HG03378 (cell line): ENCODE data around the gene CELF5.
"Not testable (repeated sequence)": the region's sequence is repeated elsewhere in the genome, so short reads cannot be mapped to it uniquely, and the experiment has no call there.

Experiments
- ATAC-seq: cut with Tn5 transposase; IDR thresholded peaks from one replicate; pipeline ENCODE4 v1.9.1; 2021; ENCODE audit warnings: mild to moderate bottlenecking, moderate library complexity; ENCODE audit not compliant: unreplicated experiment

CELF5 gene

DNA sequence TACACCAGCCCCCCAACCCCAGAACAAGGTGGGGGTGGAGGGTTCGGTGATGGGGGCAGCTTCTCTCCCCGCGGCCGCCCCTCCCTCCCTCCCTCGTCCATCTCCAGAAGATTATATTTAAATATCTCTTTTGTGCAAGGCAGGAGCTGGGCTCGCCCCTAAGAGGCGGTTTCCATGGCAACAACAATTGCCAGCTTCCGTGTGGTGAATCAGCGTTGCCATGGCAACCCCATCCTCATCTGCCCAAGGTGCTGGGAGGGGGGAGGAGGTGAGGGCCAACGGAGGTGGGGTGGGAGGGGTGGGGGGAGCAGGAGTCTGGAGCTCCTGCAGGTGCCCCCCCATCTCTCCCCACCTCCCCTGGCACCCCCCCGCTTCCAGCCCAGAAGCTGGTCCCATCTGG lies 46.4 kb downstream of the CELF5 start:
- ATAC-seq: no peak

DNA sequence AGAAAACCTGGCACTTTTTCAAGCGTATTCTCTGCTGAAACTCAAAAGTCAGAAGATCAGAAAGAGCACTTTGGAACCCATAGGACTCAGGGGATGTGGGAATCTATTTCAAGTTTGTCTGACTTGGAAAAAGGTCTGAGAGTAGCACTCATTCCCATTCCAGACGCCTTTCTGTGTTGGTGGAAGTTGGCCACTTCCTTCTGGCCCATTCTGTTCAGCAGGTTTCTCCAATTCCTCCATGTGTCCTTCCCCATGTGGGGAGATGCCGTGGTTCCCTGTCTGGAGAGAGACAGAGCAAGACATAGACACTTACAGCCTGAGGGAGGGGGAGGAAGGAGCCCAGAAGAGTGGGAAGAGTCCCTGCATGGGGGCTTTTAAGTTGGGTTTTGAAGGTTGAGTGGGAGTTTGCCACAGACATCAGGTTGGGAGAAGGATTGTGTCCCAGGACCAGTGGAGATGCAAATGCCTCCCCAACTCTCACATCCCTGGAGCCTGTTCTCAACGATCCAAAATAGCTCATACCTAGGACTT lies 48.0 kb downstream of the CELF5 start:
- ATAC-seq: no peak

DNA sequence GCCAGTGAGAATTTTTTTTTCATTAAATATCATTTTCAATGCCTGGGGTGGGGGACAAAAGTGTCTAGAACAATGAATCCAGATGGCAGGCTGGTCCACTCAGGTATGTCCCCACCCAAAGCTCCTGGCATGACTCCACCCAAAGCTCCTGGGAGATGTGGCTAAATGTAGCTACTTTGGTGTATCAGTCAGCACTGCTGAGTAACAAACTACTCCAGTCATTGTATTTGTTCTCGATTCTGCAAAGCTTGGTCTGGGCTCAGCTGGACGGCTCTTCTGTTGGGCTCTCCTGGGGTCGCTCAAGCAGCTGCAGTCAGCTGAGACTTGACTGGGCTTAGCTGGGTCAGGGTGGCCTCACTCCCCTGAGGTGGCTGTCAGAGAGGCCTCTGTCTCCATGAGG lies 48.5 kb downstream of the CELF5 start:
- ATAC-seq: no peak

DNA sequence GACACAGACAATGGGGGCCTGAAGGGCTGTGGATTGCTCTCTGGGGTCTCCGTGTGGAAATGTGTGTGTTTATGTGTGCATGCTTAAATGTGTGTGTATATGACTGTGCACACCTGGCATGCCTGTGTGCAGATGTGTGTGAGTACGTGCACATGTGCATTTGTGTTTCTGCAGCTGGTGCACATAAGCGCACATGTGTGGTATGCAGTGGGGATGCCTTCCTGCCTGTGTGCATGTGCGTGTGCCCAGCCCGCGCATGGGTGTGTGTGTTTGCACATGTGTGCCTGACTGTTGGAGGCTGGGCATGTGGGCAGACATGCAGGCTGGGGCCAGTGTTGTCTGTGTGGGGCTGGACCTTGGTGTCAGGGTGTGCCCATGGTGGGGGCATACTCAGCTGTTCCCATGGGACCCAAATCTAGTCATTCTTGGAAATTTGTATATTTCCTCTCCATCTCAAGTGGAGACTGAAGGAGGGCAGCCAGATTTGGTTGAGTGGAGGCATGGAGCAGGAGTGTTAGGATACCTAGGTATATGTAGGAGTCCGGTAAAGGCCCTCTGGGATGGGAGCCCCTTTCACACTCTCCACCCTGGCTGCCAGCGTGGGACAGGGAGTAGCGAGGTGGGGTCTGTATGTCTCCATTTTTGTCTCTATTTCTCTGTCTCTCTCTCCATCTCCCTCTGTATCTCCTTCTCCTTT lies 49.9 kb downstream of the CELF5 start:
- no peak for ATAC-seq

DNA sequence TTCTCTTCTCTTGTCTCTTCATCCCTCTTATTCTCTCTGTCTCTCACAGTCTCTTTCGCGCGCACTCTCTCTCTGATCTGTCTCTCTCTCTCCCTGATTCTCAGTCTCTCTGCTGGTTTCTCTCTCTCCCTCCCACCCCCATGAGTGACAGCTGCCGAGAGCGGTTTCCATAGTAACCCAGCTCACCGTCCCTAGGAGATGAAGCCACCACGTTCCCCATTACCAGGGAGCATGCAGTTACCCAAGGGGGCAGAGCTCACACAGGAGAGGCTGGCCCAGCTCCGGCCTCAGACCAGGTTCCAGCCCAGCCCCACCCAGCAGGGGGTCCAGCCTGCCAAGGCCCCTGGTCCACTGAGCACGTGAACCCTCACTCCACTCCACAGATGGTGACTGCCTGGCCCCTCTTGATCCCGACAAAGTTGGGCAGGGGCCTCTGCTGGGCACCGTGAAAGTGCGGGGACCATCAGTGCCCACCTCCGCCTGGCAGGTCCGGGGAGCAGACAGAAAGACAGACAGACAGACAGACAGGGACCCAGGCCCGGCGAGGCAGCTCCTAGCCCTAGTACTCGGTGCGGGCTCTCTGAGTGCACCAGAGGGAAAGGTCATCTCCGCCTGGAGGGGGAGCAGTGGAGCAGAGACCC lies 50.6 kb downstream of the CELF5 start:
- ATAC-seq: no peak

DNA sequence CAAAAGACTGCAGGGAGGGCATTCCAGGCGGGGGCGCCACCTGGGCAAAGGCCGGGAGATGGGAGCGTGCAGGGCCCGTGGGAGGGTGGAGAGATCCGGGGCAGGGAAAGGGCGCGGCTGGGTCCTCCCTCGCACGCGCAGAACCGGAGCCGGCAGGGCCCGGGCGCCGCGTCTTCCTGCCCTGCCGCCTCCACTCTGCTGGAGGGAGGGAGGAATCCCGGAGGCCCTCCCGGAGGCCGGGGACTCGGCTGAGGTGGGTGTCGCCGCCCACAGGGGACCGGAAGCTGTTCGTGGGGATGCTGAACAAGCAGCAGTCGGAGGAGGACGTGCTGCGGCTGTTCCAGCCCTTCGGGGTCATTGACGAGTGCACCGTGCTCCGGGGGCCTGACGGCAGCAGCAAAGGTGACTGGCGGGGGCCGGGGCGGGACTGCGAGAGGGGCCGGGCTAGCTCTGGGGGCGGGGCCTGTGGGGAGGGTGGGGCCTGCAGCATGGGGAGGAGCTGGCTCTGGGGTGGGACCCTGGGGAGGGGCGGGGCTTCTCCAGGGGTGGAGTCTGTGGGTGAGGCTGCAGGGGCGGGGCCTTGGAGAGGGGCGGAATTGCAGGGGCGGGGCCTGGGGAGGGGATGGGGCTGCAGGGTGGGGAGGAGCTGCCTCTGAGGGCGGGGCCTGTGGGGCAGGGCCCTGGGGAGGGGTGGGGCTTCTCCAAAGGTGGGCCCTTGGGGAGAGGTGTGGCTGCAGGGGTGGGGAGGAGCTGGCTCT lies 51.3 kb downstream of the CELF5 start:
- no peak for ATAC-seq

DNA sequence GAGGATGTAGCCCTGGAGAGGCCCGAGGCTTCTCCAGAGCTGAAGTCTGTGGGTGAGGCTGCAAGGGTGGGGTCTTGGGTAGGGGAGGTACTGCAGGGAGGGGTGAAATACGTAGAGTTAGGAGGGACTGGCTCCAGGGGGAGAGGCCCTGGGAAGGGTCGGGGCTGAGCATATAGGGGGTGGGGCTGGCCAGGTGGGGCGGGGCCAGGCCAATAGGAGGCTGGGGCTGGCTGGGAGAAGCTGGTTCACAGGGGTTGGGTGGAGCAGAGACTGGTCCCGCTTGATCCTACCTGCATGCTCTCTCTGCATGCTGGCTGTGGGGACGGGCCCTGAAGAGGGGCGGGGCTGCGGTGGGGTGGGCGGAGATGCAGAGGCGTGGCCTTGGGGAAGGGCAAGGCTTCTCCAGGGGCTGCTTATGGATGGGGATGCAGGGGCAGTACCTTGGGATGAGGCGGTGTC lies 51.9 kb downstream of the CELF5 start:
- no peak for ATAC-seq

DNA sequence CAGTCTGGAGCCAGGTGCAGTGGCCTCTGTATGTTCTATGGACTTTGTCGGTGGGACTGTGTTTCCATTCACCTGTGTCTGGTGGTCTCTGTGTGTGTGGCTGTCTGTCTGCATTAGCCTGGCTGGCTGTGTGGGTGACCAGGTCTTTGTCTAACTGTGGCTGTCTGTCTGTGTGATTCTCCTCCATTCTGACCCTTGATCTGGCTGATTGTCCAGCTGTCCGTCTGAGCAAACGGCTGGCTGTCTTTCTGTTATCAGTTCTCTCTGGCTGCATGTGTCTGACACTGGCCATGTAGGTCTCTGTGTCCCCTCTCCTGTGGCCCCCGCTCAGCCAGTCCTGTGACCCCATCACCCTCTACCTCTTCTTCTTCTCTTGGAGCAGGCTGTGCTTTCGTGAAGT lies 53.2 kb downstream of the CELF5 start:
- ATAC-seq: no peak

DNA sequence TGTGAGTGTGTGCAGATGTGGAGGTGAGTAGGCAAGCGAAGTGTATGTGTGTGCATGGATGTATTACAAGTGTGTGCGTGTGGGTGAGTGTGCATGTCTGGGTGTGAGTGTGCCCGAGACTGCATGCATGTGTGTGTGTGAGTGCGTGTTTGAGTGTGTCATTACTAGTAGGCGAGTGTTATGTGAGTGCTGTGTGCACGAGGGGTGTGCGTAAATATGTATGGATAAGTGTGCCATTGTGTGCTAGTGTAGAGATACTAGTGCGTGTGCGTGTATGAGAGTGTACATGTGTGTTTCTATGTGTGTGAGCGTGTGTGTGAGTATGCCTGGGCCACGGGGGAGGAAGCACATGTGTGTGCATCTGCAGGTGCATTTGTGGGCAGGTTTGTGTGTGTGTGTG lies 53.8 kb downstream of the CELF5 start:
- ATAC-seq: no peak

DNA sequence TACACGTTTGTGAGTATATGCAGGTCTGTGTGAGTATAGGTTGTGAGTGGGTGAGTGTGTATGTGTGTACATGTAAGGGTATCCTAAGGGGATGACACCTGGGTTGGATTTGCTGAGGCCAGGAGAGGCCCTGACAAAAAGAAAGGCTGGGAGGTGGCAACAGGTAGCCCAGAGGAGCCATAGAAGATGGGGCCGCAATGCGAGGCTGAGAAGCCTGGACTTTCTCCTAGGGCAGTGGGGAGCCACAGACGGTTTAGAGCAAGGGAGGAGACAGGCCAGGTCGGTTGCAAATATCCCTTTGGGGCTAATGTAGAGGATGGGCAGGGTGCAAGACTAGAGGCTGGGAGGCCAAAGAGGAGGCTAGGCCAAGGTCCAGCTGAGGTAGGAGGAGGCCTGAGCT lies 54.3 kb downstream of the CELF5 start:
- no peak for ATAC-seq

DNA sequence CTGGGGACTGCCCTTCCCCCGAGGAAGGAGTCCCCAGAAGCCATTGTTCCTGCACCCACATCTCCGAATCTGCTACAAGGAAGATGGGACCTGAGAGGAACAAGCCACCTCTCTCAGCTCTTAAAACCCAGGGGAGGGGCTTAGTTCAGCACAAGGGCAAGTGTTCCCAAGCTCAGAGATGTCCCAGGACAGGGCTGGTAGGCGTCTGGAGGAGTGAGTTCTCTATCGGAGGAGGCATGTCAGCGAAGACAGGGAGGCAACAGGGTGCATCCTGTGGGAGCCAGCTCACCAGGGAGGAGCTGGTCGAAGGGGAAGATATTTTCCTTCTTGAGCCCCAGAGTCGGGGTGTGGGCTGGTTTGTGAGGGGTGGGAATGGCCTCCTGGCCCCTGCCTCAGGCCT lies 54.8 kb downstream of the CELF5 start:
- no peak for ATAC-seq

DNA sequence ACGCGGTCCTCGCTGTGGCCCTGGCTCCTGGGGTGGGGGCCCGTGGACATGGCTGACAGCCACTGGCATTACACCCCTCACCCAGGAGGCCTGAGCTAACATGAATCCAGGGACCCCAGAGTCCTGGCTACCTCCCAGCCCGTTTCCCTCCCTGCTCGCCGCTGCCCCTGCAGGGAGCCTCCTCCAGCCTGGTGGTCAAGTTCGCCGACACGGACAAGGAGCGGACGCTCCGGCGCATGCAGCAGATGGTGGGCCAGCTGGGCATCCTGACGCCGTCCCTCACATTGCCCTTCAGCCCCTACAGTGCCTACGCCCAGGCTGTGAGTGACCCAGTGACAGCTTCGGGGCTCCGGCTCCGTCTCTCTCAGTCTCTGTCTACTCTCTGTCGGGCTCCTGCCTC lies 56.6 kb downstream of the CELF5 start:
- no peak for ATAC-seq

DNA sequence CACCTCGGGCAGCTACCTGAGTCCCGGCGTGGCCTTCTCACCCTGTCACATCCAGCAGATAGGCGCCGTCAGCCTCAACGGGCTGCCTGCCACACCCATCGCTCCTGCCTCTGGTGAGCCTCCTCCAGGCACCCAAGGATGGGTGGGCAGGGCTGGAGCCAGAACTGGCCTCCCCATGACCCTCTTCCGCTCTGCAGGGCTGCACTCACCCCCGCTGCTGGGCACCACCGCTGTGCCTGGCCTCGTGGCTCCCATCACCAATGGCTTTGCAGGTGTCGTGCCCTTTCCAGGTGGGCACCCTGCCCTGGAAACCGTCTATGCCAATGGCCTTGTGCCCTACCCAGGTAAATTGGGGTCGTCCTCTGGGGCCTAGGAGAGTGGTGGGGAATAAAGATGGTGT lies 57.7 kb downstream of the CELF5 start:
- no peak for ATAC-seq

DNA sequence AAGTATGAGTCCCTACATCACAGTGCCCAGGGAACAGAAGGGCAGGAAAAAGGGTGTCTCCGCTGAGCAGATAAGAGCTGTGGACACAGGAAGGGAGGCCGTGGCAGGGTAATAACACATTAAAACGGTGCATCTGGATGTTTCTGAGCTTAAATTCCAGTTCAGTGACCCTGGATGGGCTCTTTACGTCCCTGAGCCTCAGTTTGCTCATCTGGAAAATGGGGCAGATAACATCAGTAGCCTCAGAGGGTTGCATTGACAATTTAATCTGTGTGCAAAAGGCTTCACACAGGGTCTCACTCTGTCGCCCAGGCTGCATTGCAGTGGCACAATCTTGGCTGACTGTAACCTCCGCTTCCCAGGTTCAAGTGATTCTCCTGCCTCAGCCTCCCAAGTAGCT lies 58.1 kb downstream of the CELF5 start:
- no peak for ATAC-seq

DNA sequence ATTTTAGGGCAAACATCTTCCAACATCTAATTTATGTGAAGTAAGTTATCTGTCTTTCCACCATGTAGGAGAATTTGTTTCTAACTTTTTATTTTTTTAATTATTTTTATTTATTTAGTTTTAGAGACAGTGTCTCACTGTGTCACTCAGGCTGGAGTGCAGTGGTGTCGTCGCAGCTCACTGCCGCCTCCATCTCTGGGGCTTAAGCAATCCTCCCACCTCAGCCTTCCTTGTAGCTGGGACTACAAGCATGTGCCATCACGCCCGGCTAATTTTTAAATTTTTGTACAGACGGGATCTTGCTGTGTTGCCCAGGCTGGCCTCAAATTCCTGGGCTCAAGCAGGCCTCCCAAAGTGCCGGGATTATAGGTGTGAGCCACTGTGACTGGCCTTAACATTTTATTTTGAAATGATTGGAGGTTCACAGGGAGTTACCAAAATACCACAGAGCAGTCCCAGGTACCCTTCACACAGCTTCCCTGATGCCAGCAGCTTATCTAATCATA lies 58.8 kb downstream of the CELF5 start:
- no peak for ATAC-seq

DNA sequence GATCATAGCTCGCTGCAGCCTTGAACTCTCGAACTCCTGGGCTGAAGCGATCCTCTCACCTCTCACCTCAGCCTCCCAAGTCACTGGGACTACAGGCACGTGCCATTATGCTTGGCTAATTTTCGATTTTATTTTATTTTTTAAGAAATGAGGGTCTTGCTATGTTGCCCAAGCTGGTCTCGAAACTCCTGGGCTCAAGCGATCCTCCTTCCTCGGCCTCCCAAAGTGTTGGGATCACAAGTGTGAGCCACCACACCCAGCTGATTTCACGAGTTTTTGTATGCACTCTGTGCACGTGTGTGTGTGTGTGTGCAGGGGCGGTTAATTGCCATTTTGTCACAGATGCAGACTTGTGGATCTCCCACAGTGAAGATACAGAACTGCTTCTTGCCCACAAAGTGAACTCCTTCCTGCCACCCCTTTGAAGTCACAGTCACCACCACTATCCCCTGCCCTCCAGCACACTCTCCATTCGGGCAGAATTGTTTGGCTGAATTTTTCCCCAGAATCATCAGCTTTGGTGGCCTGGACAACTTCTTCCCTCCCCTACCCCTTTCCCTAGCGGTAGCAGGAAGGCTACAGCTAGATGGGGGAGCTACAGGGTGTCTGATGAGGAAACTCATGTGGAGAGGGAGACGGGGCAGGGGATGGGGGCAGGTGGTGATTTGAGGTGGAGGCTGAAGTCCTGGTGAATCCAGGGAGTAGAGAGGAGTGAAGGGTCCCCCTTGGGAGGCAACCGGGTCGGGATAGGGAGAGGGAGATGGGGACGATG lies 59.6 kb downstream of the CELF5 start:
- no peak for ATAC-seq

DNA sequence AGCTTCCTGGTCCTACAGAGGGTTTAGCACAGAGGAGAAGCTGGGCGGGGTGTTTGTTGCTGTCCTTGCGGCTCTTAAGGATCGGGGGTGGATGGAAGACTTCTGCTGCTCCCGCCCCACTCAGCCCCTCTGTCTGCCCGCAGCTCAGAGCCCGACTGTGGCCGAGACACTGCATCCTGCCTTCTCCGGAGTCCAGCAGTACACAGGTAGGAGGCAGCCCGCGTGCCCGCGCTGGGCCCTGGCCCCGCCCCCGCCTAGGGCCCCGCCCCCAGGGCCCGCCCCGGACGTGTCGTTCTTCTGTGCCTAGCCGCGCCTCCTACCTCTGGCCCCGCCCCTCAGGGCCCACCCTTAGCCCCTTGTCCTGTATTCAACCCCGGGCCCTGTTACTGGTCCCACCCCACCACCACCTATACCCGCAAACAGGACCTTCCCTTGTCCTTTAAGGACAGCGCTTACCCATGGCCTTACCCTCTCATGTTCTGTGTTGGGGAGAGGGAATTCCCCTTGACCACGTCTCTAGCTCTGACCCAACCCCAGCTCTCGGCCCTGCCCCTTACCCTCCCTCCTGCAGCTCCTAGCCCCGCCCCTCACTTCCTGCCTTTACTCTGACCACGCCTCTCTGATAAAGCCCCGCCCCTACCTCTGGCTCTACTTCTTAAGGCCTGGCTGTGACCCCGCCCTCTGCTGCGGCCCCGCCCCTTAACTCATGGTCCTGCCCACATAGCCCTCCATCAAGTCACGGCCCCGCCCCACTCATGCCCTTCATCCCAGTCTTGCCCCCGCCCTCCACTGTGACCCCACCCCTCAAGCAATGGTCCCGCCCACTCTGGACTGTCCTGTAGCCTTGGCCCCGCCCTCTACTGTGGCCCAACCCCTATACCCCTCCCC lies 60.5 kb downstream of the CELF5 start:
- no peak for ATAC-seq

DNA sequence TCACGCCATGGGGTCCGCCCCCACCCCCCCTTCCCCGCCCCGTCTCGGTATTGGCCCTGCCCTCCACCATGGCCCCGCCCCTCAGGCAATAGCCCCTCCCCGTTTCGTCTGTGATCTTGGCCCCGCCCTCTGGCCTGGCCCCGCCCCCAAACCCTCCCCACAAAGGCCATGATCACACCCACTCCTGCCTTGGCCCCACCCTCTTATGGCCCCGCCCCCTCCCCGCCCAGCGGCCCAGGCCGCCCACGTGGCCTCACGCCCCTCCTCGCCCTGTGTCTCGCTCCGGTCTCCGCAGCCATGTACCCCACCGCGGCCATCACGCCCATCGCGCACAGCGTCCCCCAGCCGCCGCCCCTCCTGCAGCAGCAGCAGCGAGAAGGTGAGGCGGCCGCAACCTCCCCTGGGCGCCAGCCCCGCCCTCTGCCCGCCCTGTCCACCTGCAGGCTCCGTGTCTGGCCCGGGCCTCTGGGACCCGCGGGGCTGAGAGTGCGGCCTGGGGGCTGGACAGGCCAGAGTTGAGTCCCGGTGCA lies 61.3 kb downstream of the CELF5 start:
- ATAC-seq: no peak

DNA sequence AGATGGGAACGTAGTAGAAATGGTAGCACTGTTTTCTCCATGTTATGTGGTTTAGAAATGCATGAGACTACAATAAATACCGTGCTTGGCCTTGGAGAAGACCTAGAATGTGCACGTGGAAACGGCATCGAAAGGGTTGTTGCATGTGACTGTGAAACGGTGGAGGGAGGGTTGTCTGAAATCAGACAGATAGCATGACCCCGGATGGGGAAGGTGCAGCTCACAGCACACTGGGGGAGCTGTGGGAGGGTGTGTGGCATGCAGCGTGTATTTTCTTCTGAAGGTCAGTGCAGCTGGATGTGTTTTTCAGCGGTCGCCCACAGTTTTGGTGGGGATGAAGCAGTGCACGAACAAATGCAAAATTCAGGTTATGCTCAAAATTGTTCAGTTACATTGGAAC lies 63.4 kb downstream of the CELF5 start:
- no peak for ATAC-seq

DNA sequence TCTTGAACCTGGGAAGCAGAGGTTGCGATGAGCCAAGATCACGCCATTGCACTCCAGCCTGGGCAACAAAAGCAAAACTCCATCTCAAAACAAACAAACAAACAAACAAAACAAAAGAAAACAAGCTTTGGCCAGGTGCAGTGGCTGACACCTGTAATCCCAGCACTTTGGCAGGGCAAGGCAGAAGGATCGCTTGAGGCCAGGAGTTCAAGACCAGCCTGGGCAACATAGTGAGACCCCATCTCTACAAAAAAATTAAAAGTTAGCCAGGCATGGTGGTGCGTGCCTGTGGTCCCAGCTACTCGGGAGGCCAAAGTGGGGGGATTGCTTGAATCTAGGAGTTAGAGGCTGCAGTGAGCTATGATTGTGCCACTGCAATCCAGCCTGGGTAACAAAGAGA lies 64.0 kb downstream of the CELF5 start:
- ATAC-seq: not testable (repeated sequence)
